Neuronal stem cell (in vitro differentiated cells): Measurements from ENCODE around the gene RBMS3.

ENCODE experiments used
- DNase-seq: peaks from one replicate; pipeline ENCODE4 v3.0.0-alpha.2; 2013; ENCODE audit warnings: low spot score
- H2AFZ ChIP-seq: one replicate; pipeline ENCODE4 v1.6.1; 2013; ENCODE audit warnings: mild to moderate bottlenecking, low read length, inconsistent platforms
- H2AK5ac ChIP-seq: 2 replicates; pipeline ENCODE4 v1.6.1; 2013; ENCODE audit warnings: low read depth, mild to moderate bottlenecking, inconsistent platforms, low read length, moderate library complexity, mixed read lengths
- H2BK120ac ChIP-seq: 2 replicates; pipeline ENCODE4 v1.6.1; 2013; ENCODE audit warnings: low read depth, mild to moderate bottlenecking, inconsistent platforms, low read length, moderate library complexity, mixed read lengths
- H2BK12ac ChIP-seq: one replicate; pipeline ENCODE4 v1.6.1; 2013; ENCODE audit warnings: low read length, inconsistent platforms
- H2BK15ac ChIP-seq: 2 replicates; pipeline ENCODE4 v1.6.1; 2013; ENCODE audit warnings: mild to moderate bottlenecking, low read length, inconsistent platforms, mixed read lengths
- H2BK5ac ChIP-seq: one replicate; pipeline ENCODE4 v1.6.1; 2013; ENCODE audit warnings: inconsistent platforms, mild to moderate bottlenecking, low read length, moderate library complexity
- H3K14ac ChIP-seq: one replicate; pipeline ENCODE4 v1.6.1; 2013; ENCODE audit warnings: low read length, inconsistent platforms
- H3K18ac ChIP-seq: 2 replicates; pipeline ENCODE4 v1.6.1; 2013; ENCODE audit warnings: low read length, inconsistent platforms
- H3K23ac ChIP-seq: 2 replicates; pipeline ENCODE4 v1.6.1; 2013; ENCODE audit warnings: low read depth, mild to moderate bottlenecking, mixed read lengths, low read length, inconsistent platforms; ENCODE audit not compliant: poor library complexity
- H3K27ac ChIP-seq: replicated peaks from 3 replicates; pipeline ENCODE4 v1.5.1; 2013; ENCODE audit warnings: low read length, inconsistent platforms
- H3K27me3 ChIP-seq, 3 experiments: 2 replicates each; pipeline ENCODE4 v1.6.1; 2013; ENCODE audit warnings: low read length in 3 of 3, mild to moderate bottlenecking in 2 of 3, inconsistent platforms in 1 of 3, low read depth in 1 of 3, mixed read lengths in 1 of 3, moderate library complexity in 1 of 3; ENCODE audit not compliant: control insufficient read depth in 3 of 3, insufficient read depth in 3 of 3
- H3K36me3 ChIP-seq, 2 donors: replicated peaks in 1 of 2; 2 replicates each; pipeline ENCODE4 v1.6.1; 2013; ENCODE audit warnings: low read length in 2 of 2; ENCODE audit not compliant: control insufficient read depth in 2 of 2, insufficient read depth in 2 of 2
- H3K4ac ChIP-seq: 2 replicates; pipeline ENCODE4 v1.6.1; 2013; ENCODE audit warnings: inconsistent platforms, mild to moderate bottlenecking, low read length, moderate library complexity
- H3K4me1 ChIP-seq, 2 donors: 1 replicate in 1 of 2; 2 replicates in 1 of 2; pipeline ENCODE4 v1.6.1; 2013; ENCODE audit warnings: low read length in 2 of 2, low read depth in 1 of 2; ENCODE audit not compliant: control insufficient read depth in 2 of 2, insufficient read depth in 1 of 2
- H3K4me2 ChIP-seq: one replicate; pipeline ENCODE4 v1.6.1; 2013; ENCODE audit warnings: mild to moderate bottlenecking, low read length, inconsistent platforms; ENCODE audit not compliant: insufficient read depth, poor library complexity, severe bottlenecking
- H3K4me3 ChIP-seq, 2 donors: 2 replicates each; pipeline ENCODE4 v1.5.1; 2013; ENCODE audit warnings: low read length in 2 of 2, mild to moderate bottlenecking in 2 of 2, inconsistent platforms in 1 of 2, moderate library complexity in 1 of 2
- H3K79me1 ChIP-seq: one replicate; pipeline ENCODE4 v1.6.1; 2013; ENCODE audit warnings: low read depth, mild to moderate bottlenecking, inconsistent platforms, low read length, moderate library complexity
- H3K9ac ChIP-seq: one replicate; pipeline ENCODE4 v1.6.1; 2013; ENCODE audit warnings: mild to moderate bottlenecking, low read depth, low read length, inconsistent platforms; ENCODE audit not compliant: poor library complexity
- H3K9me3 ChIP-seq, 2 donors: replicated peaks in 1 of 2; 2 replicates each; pipeline versions ENCODE3 to v1.6.1; 2013; ENCODE audit warnings: low read length in 2 of 2, mild to moderate bottlenecking in 2 of 2, inconsistent platforms in 1 of 2, low read depth in 1 of 2, mixed read lengths in 1 of 2, moderate library complexity in 1 of 2; ENCODE audit not compliant: control insufficient read depth in 2 of 2, insufficient read depth in 1 of 2
- H4K8ac ChIP-seq: one replicate; pipeline ENCODE4 v1.6.1; 2013; ENCODE audit warnings: low read depth, mild to moderate bottlenecking, inconsistent platforms, low read length, moderate library complexity
- H4K91ac ChIP-seq: one replicate; pipeline ENCODE4 v1.6.1; 2013; ENCODE audit warnings: low read length, low read depth, mild to moderate bottlenecking, inconsistent platforms; ENCODE audit not compliant: poor library complexity
- WGBS, 2 donors: extraction: QIAGEN DNeasy Blood & Tissue Kit; methylation state at CpG; one replicate each; pipeline ENCODE4 v1.1.7; 2013; ENCODE audit warnings: missing lambda C conversion rate in 2 of 2, mixed read lengths in 1 of 2; ENCODE audit not compliant: insufficient read length in 2 of 2, insufficient replicate concordance in 1 of 2; ENCODE audit errors: extremely low coverage in 2 of 2; 5-methylcytosine and 5-hydroxymethylcytosine counted together

The RBMS3 gene

DNA sequence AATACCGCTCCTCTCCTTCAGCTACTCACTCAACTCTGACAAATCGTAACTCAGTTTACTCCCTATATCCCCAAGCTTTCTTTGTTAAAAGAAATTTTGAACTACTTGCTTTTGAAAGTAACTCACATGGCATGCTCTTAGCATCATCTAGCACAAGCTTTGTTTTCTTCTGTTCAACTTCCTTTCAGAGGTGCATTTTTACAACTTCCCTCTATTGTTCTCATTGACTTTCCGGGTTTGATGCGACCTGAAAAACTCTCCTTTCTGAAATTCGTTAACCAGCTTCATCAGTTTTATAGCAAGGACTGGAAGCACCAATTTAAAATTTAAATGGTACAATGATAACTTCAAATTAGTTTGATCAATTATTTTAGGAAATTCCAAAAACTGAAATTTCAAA is 696.0 kb downstream of the RBMS3 start:
- H3K27ac ChIP-seq: no peak overlapping the region

DNA sequence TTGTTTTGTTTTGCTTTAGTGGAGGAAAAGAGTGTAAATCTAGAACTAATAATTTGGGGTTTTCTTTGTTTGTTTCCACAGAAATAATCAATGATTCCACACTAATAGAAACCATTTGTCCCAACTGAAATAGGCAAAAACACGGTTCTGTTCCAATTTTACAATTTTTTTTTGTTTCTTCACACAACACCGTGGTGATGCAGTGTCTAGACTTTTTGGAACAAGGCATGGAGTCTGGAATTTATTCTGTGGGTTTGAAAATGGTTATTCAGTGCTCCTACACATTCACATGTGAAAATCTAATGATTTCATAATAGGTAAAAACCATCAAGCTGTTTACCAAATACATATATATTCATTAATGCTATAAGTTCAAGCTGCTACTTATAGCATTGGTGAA is 696.5 kb downstream of the RBMS3 start:
- Histone ChIP-seq H3K4me3 (no peak overlapping the region), H3K4me1 (peaks cover 0 to 3% of the 10 kb centered on the region in 2 donors), H4K91ac (no peak overlapping the region), H2BK15ac (no peak overlapping the region), H2AK5ac (no peak overlapping the region), H3K4ac (no peak overlapping the region), H2BK5ac (no peak overlapping the region), H3K79me1 (no peaks in the 10 kb centered on the region), H2BK12ac (no peak overlapping the region), H3K9me3 (peaks cover 0 to 17% of the 10 kb centered on the region in 2 donors), H3K27me3 (no peaks in the 10 kb centered on the region), H3K4me2 (no peak overlapping the region), H3K14ac (no peak overlapping the region), H3K36me3 (no peaks in the 10 kb centered on the region), H2AFZ (no peak overlapping the region), H3K23ac (no peak overlapping the region), H4K8ac (no peak overlapping the region), H3K27ac (no peak overlapping the region), H2BK120ac (no peak overlapping the region), H3K9ac (no peak overlapping the region), H3K18ac (no peak overlapping the region)
- no peak for DNase-seq
- no CpG with 5 or more reads among the region's 2 CpGs for WGBS, 2 donors

More for the DNA sequence above, 696.0 kb downstream of the RBMS3 start:
- no peak overlapping the region for H2BK120ac ChIP-seq
- peaks cover 0 to 4% of the 10 kb centered on the region in 2 donors for H3K4me1 ChIP-seq
- H3K4ac ChIP-seq: no peak overlapping the region
- H3K14ac ChIP-seq: no peak overlapping the region
- no peak overlapping the region for H4K91ac ChIP-seq
- no peak overlapping the region for H4K8ac ChIP-seq
- peaks cover 0 to 17% of the 10 kb centered on the region in 2 donors for H3K9me3 ChIP-seq
- no peaks in the 10 kb centered on the region for H3K79me1 ChIP-seq
- H3K27me3 ChIP-seq: no peaks in the 10 kb centered on the region
- H2BK12ac ChIP-seq: no peak overlapping the region
- H3K36me3 ChIP-seq: no peaks in the 10 kb centered on the region
- no peak overlapping the region for H3K23ac ChIP-seq
- H2AK5ac ChIP-seq: no peak overlapping the region
- H3K18ac ChIP-seq: no peak overlapping the region
- no peak overlapping the region for H2BK15ac ChIP-seq
- no peak overlapping the region for H3K4me3 ChIP-seq
- no peak overlapping the region for H3K4me2 ChIP-seq
- no peak overlapping the region for H2BK5ac ChIP-seq
- WGBS, 2 donors: no CpG with 5 or more reads among the region's 5 CpGs
- no peak for DNase-seq
- no peak overlapping the region for H3K9ac ChIP-seq
- no peak overlapping the region for H2AFZ ChIP-seq

DNA sequence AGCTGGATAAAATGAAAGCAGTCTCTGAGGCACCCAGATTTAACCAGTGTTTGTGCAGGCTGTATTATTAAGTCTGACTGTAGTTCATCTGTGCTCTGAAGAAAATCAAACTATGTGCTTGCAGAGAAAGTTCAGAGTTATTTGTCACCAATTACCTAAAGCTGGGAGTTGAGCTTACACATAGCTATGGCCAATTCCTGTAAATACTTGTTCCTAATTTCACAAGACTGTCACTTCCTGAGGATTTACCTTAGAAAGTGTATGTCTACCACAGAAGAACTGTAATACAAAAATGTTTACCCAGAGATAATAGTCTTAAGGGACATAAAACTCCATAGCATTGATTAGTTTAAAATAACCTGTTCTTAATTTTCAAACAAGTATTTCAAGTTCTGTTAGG is 697.2 kb downstream of the RBMS3 start:
- H2AFZ ChIP-seq: no peak overlapping the region
- H3K4me1 ChIP-seq: no peaks in the 10 kb centered on the region
- no peak overlapping the region for H3K9ac ChIP-seq
- no peak overlapping the region for H3K18ac ChIP-seq
- no peak overlapping the region for H3K14ac ChIP-seq
- no peaks in the 10 kb centered on the region for H3K79me1 ChIP-seq
- H3K23ac ChIP-seq: no peak overlapping the region
- H2BK5ac ChIP-seq: no peak overlapping the region
- no peak overlapping the region for H2BK120ac ChIP-seq
- no peak overlapping the region for H3K27ac ChIP-seq
- no peak overlapping the region for H2BK12ac ChIP-seq
- DNase-seq: no peak
- H2BK15ac ChIP-seq: no peak overlapping the region
- H3K4me2 ChIP-seq: no peak overlapping the region
- no peaks in the 10 kb centered on the region for H3K36me3 ChIP-seq
- no peak overlapping the region for H2AK5ac ChIP-seq
- H4K91ac ChIP-seq: no peak overlapping the region
- no peaks in the 10 kb centered on the region for H3K27me3 ChIP-seq
- no peak overlapping the region for H3K4me3 ChIP-seq
- no peak overlapping the region for H4K8ac ChIP-seq
- H3K9me3 ChIP-seq: peaks cover 0 to 17% of the 10 kb centered on the region in 2 donors
- H3K4ac ChIP-seq: no peak overlapping the region

DNA sequence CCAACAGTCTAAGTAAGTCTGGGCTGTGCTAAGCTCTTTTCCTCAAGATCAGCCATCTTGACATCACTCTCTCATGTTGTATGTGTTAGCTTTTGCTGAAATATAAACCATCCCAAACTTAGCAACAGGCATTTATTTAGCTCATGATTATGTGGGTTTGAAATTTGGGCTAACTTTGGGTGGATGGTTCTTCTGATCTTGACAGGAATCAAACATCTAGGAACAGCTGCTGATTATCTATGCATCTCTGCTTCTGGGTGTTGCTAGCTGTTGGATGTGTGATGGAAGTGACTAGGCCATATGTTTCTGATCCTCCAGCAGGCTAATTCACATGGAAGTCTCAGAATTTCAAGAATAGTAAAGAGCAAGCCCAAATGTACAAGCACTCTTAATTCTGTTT is 710.3 kb downstream of the RBMS3 start:
- no peaks in the 10 kb centered on the region for H3K9me3 ChIP-seq
- H3K4me3 ChIP-seq: no peak overlapping the region
- H3K79me1 ChIP-seq: no peaks in the 10 kb centered on the region
- DNase-seq: no peak
- H2AFZ ChIP-seq: no peak overlapping the region
- H3K23ac ChIP-seq: no peak overlapping the region
- no peak overlapping the region for H3K14ac ChIP-seq
- no peak overlapping the region for H3K27ac ChIP-seq
- no peaks in the 10 kb centered on the region for H3K4me1 ChIP-seq
- H2AK5ac ChIP-seq: no peak overlapping the region
- H2BK15ac ChIP-seq: no peak overlapping the region
- no peak overlapping the region for H3K18ac ChIP-seq
- no peak overlapping the region for H4K91ac ChIP-seq
- H4K8ac ChIP-seq: no peak overlapping the region
- H2BK12ac ChIP-seq: no peak overlapping the region
- no peak overlapping the region for H3K4ac ChIP-seq
- H2BK120ac ChIP-seq: no peak overlapping the region
- H2BK5ac ChIP-seq: no peak overlapping the region
- no peak overlapping the region for H3K9ac ChIP-seq
- no peaks in the 10 kb centered on the region for H3K36me3 ChIP-seq
- no peaks in the 10 kb centered on the region for H3K27me3 ChIP-seq
- H3K4me2 ChIP-seq: no peak overlapping the region
